ENCODE results near the gene CD151. TPM values are rescaled to one million over a fixed set of nuclear protein-coding genes. Genes with fewer than 3 reads are reported as not detected.

CD151 gene
- total RNA-seq, 4 donors from 2014 or later, result 87.6 to 118 (median 94.0) TPM

GRCh38 chr11:880447-880846 is 47.7 kb downstream of the CD151 start:
- WGBS, 2 donors, result 70 to 76% methylated on average over 3 to 8 of the region's 14 CpGs
- no peaks in the 10 kb centered on the region for H3K9me3 ChIP-seq
- peaks cover 6 to 87% (median 8%) of the 10 kb centered on the region in 3 donors for H3K36me3 ChIP-seq
- H3K4me1 ChIP-seq, result peaks cover 0 to 6% (median 0%) of the 10 kb centered on the region in 3 donors
- no peaks in the 10 kb centered on the region for H3K27me3 ChIP-seq
- H3K27ac ChIP-seq, result no peak overlapping the region
- no peak overlapping the region for H3K4me3 ChIP-seq
- intact Hi-C loops (cut with DNase I), result no loop called here
- no peak for DNase-seq
- no peak for TF ChIP-seq CTCF (IDR thresholded peaks at IDR 0.05)
- TF ChIP-seq POLR2A (IDR thresholded peaks at IDR 0.05), result no peak

GRCh38 chr11:882596-882995 is 49.8 kb downstream of the CD151 start:
- Histone ChIP-seq H3K4me3 (no peak overlapping the region), H3K36me3 (peaks cover 6 to 95% (median 8%) of the 10 kb centered on the region in 3 donors), H3K9me3 (no peaks in the 10 kb centered on the region), H3K27ac (no peak overlapping the region), H3K4me1 (no peaks in the 10 kb centered on the region), H3K27me3 (no peaks in the 10 kb centered on the region)
- TF ChIP-seq CTCF (IDR thresholded peaks at IDR 0.05) (no peak), POLR2A (IDR thresholded peaks at IDR 0.05) (no peak)
- no peak for DNase-seq
- intact Hi-C loops (cut with DNase I), result no loop called here
- 75 to 90% methylated on average over 7 to 14 of the region's 14 CpGs for WGBS, 2 donors

- TF ChIP-seq CTCF (IDR thresholded peaks at IDR 0.05) (no peak), POLR2A (IDR thresholded peaks at IDR 0.05) (no peak)
- Histone ChIP-seq H3K27me3 (no peaks in the 10 kb centered on the region), H3K27ac (no peak overlapping the region), H3K4me3 (no peak overlapping the region), H3K4me1 (no peaks in the 10 kb centered on the region), H3K9me3 (no peaks in the 10 kb centered on the region), H3K36me3 (peaks cover 6 to 95% (median 15%) of the 10 kb centered on the region in 3 donors)
- DNase-seq, result no peak
- intact Hi-C loops (cut with DNase I), result no loop called here
- no CpG with 5 or more reads among the region's 10 CpGs for WGBS, 2 donors
Measured at GRCh38 chr11:883527-883926, 50.8 kb downstream of the CD151 start.

- no peak for DNase-seq
- no peaks in the 10 kb centered on the region for H3K27me3 ChIP-seq
- WGBS, 2 donors, result 50 to 68% methylated on average over 2 to 4 of the region's 16 CpGs
- H3K9me3 ChIP-seq, result no peaks in the 10 kb centered on the region
- no peak overlapping the region for H3K4me3 ChIP-seq
- no peaks in the 10 kb centered on the region for H3K4me1 ChIP-seq
- no peak overlapping the region for H3K27ac ChIP-seq
- H3K36me3 ChIP-seq, result peaks cover 6 to 95% (median 15%) of the 10 kb centered on the region in 3 donors
- TF ChIP-seq CTCF (IDR thresholded peaks at IDR 0.05) (no peak), POLR2A (IDR thresholded peaks at IDR 0.05) (no peak)
- intact Hi-C loops (cut with DNase I), result no loop called here
Measured at GRCh38 chr11:884578-885070, 51.9 kb downstream of the CD151 start.

- WGBS, 2 donors, result 90 to 99% methylated on average over 14 to 17 of the region's 17 CpGs
- peaks cover 6 to 94% (median 7%) of the 10 kb centered on the region in 3 donors for H3K36me3 ChIP-seq
- H3K4me3 ChIP-seq, result no peak overlapping the region
- H3K4me1 ChIP-seq, result no peaks in the 10 kb centered on the region
- no peaks in the 10 kb centered on the region for H3K9me3 ChIP-seq
- no peaks in the 10 kb centered on the region for H3K27me3 ChIP-seq
- intact Hi-C loops (cut with DNase I), result no loop called here
- TF ChIP-seq CTCF (IDR thresholded peaks at IDR 0.05) (no peak), POLR2A (IDR thresholded peaks at IDR 0.05) (no peak)
- H3K27ac ChIP-seq, result no peak overlapping the region
- DNase-seq, result no peak
Measured at GRCh38 chr11:886568-886967, 53.8 kb downstream of the CD151 start.

Measured in esophagus squamous epithelium (tissue), 5 donors.